GM18907 (cell line): ENCODE measurements around the gene PLEKHG2.

Experiments
- ATAC-seq: cut with Tn5 transposase; IDR thresholded peaks from one replicate; pipeline ENCODE4 v1.9.1; 2021; ENCODE audit warnings: mild to moderate bottlenecking, moderate library complexity; ENCODE audit not compliant: unreplicated experiment

PLEKHG2 gene

DNA sequence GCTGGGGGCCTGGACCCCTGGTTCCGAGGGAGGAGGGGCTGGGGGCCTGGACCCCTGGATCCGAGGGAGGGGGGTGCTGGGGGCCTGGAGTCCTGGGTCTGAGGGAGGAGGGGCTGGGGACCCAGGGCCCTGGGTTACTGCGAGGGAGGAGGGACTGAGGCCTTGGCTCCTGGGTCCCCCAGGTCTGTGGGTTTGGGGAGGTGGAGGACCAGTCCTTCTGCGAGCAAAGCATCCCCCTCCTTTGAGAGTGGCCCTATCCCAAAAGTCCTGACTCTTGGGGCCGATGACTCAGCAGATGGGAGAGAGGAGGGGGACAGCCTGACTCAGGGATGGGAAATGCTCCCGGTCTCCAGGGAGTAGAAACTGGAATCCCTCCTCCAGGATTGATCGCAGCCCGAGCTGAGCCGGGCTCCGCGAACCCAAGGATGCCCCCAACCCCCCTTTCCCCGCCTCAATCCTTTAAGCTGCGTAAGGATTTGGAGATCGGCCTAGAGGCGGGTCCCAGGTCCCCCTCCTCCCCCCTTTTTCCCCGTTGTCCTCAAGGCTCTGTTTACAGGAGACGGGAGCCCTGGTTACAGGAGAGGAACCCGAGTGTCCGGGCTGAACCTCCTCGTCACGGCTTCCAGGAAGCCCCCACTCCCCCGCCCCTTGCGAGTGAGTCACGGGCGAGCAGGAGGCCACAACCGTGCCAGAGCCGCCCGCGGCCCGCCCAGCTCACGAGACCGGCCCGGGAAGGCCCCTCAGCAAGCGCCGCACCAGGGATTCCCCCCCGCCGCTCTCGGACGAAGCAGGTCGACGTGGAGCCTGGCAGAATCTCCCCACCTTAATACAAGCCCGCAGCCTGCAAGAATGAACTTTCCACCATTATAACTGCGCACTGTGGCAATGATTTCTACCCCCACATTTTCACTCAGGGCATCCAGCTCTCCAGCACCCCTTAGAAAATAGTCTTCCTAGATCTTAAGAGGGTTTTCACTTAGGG, 8.8 kb upstream of the PLEKHG2 start:
- ATAC-seq: peak; percentile 30

DNA sequence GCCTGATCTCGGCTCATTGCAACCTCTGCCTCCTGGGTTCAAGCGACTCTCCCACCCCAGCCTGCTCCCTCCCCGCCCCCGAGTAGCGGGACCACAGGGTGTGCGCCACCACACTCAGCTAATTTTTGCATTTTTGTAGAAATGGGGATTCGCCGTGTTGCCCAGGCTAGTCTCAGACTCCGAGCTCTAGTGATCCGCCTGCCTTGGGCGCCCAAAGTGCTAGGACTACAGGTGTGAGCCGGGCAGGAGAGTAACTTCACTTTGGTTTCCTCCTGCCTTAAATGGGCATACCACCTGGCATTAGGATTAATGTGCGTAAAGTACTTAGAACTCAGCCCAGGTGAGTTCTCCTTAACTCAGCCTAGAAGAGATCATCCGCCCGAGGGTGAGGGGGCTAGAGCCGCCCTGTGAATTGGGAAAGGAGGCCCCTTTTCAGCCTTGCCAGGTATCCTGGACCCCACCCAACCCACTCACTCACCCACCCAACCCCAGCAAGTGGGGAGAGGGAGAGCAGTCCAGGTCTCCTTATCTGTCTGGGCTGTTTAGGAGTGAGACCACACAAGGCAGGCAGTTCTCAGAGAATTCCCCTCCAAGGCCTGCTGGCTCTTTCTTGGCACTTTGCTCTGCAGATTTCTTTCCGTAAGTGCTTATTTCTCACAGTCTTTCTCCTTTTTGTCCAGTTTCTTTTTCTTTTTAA, 7.1 kb upstream of the PLEKHG2 start:
- ATAC-seq: no peak

DNA sequence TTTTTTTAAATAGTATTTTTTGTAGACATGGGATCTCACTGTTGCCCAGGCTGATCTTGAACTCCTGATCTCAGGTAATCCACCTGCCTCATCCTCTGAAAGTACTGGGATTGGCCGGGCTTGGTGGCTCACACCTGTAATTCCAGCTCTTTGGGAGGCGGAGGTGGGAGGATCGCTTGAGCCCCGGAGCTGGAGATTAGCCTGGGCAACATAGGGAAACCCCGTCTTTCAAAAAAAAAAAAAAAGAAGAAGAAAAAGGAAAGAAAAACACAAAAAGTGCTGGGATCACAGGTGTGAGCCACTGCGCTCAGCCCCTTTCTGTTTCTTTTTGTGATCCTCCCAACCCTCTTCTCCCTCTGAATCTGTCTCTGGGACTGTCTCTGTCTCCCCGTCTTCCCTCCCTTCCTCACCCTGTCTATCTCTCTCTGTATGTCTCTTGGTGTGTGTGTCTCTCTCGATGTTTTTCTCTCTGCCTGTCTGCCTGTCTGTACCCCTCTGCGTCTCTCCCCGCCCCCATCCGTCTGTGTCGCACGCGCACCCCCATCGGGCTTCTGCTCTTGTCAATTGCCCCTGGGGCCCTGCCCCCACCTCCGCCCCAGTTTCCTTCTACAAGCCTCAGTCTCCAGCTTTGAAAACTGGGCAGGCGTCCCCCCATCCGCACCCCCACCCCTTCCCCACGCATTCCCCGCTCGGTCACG, 6.4 kb upstream of the PLEKHG2 start:
- ATAC-seq: no peak

DNA sequence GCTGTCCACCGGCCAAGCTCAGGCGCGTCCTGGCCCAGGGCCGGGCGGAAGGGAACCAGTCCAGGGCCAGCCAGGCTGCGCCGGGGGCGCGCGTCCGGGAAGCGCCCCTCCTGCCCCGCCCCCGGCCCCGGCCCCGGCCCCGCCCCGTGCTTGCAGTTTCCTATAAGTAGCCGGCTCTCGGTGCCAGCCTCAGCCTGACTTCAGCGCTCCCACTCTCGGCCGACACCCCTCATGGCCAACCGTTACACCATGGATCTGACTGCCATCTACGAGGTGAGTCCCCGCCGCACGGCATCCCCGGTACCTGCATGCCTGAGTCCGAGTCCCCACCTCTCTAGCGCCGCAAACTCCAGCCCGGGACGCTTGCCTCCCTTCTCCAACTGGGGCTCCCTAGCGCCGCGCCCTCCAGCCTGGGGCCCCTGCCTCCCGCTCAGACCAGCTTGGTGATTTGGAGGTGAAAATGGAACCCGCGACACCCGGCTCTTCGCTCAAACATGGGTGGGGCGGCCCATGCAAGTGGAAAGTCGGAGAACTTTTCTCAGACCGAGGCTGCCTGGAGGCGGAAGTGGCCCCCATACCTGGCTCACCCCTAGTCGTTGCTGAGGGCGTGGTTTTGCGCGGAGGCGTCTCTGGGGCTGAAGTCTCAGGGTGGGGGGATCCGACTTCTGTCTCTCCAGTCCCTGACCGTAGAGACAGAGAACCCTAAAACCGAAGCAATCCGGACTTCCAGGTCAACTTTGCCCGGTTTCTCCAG, 5.6 kb upstream of the PLEKHG2 start, which contains the start of gene ZFP36:
ZFP36 (plus strand) TSS at position 192 of the 754 bp plus-strand sequence; CDS start at position 250, 58 bp downstream.
- ATAC-seq: peak; percentile 23

DNA sequence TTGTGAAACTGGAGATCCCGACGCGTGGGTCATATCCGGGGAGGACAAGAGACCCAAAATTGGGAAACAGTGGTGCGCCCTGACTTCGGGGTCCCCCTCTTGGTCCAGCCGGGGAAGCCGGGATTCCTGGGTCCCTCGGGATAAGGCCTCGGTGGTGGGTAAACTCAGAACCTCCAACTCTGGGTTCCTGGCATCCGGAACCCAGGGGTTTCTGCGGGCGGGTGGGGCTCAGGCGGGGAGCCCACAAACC, 5.1 kb upstream of the PLEKHG2 start:
- ATAC-seq: no peak

DNA sequence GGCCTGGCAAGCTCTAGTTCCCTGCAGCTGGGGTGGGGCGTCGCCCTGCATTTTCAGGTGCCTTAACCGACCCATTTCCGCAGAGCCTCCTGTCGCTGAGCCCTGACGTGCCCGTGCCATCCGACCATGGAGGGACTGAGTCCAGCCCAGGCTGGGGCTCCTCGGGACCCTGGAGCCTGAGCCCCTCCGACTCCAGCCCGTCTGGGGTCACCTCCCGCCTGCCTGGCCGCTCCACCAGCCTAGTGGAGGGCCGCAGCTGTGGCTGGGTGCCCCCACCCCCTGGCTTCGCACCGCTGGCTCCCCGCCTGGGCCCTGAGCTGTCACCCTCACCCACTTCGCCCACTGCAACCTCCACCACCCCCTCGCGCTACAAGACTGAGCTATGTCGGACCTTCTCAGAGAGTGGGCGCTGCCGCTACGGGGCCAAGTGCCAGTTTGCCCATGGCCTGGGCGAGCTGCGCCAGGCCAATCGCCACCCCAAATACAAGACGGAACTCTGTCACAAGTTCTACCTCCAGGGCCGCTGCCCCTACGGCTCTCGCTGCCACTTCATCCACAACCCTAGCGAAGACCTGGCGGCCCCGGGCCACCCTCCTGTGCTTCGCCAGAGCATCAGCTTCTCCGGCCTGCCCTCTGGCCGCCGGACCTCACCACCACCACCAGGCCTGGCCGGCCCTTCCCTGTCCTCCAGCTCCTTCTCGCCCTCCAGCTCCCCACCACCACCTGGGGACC, 4.6 kb upstream of the PLEKHG2 start:
- no peak for ATAC-seq

DNA sequence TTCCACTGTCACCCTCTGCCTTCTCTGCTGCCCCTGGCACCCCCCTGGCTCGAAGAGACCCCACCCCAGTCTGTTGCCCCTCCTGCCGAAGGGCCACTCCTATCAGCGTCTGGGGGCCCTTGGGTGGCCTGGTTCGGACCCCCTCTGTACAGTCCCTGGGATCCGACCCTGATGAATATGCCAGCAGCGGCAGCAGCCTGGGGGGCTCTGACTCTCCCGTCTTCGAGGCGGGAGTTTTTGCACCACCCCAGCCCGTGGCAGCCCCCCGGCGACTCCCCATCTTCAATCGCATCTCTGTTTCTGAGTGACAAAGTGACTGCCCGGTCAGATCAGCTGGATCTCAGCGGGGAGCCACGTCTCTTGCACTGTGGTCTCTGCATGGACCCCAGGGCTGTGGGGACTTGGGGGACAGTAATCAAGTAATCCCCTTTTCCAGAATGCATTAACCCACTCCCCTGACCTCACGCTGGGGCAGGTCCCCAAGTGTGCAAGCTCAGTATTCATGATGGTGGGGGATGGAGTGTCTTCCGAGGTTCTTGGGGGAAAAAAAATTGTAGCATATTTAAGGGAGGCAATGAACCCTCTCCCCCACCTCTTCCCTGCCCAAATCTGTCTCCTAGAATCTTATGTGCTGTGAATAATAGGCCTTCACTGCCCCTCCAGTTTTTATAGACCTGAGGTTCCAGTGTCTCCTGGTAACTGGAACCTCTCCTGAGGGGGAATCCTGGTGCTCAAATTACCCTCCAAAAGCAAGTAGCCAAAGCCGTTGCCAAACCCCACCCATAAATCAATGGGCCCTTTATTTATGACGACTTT, 3.9 kb upstream of the PLEKHG2 start:
- no peak for ATAC-seq

DNA sequence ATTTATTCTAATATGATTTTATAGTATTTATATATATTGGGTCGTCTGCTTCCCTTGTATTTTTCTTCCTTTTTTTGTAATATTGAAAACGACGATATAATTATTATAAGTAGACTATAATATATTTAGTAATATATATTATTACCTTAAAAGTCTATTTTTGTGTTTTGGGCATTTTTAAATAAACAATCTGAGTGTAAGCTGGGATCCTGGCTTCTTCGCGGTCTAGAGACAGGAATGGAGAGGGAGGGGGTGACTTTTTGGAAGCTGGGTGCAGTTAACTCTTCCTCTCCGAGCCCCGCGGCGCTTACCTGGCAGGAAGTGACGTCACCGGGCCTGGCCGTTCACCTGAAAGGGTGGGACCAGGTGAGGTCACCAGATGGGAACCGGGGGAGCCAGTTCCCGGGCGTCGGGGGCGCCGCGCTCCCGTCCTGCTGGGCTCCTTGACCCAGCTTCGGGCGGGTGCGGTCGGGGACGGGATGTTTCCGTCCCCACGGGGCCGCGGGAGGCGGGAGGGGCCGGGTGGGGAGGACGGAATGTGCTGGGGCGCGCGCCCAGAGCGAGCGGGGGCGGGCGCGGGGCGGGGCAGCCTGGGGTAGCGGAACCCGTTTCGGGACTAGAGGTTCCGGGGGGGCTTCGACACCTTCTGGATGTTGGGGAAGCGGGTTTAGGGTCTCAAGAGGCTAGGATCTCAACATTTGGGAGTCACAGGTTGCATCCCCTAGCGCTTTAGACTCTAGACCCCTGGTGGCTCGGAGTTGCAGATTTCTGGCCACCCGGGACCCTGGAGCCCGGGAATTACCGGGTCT, 3.1 kb upstream of the PLEKHG2 start:
- no peak for ATAC-seq

DNA sequence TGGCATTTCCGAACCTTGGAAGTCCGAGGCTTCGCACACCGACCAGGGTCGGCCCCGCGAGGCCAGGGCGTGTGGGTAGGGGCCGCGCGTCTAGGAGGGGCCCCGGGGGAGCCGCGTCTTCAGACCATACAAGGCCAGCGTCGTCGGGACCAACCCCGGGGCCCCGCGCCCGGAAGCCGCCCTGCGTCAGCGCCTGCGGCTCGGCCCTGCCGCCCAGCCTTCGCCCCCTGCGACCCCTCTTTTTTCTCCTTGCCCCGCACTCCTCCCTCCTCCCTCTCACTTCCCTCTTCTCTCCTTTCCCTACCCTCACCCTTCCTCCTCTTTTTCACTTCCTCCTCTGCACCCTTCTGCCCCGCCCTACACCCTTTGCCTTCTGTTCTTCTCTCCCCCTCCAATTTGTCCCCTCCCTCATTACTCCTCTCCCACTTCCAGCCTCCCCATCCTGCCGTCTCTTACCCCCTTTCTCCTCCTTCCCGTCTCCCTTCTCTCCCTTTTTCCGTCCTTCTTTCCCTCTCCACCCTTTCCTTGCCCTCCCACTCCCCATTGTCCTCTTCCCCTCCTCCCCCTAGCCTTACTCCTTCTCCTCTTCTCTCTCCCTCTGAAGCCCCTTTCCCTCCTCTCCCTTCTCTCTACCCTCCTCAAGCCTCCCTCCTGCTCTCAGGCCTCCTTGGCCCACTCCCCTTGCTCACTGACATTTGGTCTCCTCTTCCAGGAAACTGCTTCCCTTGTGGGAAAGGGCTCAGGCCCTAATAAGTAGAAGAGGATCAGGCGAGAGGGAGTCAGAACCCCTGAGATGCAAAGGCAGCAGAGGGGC, 2.2 kb upstream of the PLEKHG2 start:
- peak; percentile 20 for ATAC-seq

DNA sequence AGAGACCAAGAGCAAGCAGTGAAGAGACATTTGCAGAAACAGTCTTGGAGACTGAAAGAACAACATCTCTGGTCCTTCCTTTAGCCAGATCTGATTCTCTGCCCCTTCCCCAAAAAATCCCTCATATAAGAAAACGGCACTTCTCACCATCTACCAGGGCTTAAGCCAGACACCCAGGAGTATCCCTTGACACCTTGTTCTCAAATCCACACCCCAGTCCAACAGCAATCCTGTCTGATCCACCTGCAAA, 1.7 kb upstream of the PLEKHG2 start:
- ATAC-seq: no peak

DNA sequence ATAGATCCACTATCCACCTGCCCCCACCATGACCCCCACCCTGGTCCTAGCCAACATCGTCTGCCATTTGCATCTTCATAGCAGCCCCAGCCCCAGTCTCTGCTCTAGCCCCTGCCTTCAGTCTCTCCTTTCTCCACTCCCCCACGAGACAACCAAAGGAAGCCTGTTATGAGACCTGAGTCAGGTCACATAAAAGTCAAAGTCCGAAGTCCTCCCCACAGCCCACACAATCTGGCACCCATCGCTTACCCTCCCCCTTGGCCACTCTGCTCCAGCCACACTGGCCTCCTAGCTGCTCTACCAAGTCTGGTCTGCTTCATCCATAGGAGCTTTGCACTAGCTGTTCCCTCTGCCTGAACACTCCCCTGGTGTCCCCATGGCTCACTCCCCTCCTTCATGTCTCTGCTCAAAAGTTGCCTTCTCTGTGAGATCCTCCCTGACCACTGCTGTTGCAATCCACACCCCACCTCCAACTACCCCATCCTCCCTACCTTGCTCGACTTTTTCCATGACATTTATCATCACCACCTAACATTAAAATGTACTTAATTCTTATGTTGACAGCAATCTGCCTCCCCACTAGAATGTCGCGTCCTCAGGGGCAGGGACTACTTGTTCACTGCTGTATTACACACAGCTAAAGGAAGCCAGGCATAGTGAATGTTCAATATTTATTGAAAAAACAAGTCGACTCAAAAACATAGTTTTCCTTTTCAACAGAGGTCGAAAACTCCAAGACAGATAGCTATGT, 1.2 kb upstream of the PLEKHG2 start:
- no peak for ATAC-seq

DNA sequence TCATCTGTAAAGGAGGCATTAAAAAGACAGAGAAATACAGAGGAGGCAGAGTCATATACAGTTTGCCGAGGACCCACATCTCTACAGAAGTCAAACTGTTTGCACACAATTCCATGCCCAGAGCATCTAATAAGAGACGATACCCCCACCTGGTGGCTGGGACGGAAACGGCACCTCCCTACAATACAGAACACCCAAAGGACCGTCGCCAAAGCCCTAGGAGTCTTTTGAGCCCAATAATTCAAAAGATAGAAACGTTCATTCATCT, 703 bp upstream of the PLEKHG2 start:
- ATAC-seq: peak; percentile 28

DNA sequence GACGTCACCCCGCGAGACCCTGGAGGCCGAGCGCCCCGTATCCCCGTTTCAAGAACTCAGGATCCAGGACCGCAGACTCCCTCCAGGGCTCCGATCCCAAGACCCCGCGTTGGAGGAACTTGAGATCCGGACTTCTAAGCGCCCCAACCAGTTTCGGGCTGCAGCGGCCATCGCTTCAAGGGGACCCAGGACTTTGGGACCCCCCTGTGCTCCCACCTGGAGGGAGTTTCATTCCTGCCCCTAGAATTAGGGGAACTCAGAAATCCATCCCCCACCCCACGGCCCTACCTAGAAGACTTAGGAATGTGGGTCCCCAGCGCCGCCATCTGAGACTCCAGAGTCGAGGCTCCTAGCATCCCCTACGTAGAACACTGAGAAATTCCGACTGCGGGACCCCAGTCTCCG, 400 bp downstream of the PLEKHG2 start:
- ATAC-seq: no peak

DNA sequence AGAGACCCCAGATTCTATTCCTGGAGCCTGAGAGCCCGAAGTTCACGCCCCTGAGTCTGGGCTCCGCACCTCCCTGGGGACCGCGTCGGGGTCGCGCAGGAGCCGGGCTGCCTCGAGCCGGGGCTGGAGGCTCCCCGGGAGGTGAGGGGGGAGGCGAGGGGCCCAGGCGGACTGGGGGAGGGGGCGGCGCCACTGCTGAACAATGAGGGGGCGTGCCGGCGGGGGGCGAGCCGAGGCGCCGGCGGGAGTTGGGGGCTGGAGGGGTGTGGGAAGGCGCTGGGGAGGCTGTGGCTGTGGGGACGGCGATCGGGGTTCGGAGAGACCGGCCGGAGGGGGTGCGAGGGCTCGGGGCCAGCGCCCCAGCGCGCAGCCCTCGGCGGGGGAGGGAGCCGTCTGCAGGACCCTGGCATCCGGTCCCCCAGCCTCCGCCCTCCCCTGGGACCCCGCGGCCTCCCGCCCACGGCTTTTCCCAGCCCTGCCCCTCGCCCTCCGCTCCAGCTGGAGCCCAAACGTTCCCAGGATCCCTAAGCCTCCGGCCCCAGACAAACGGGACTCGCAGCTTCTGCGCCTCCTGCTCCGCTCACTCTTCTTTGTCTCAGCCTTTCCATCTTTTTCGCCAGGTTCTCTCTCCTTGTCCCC, 922 bp downstream of the PLEKHG2 start:
- no peak for ATAC-seq

DNA sequence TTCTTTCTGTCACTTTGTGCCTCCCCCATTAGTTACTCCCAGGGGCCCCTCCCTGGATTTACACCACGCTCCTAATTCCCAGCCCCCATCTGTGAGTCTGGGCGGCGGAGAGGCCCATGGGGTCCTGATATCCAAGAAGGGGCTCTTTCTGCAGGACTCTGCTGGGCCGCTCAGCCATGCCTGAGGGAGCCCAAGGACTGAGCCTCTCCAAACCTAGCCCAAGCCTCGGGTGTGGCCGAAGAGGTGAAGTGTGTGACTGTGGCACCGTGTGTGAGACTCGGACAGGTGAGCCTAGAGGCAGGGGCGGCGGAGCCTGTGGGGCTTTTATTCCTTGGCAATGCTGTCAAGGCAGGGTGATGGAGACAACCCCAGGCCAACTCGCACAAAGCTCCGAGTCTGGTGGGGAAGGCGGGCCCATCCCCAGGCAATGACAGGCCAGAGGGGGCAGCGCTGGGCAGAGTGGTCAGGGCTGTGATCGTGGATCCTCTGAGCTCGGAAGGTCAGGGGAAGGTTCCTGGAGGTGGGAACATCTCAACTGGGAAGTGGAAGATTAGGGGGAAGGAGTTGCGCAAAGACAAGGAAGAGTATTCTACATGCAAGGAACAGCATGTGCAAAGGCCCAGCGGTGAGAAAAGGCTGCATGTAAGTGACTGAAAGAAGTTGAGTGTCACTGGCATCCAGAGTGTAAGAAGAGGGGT, 1.6 kb downstream of the PLEKHG2 start:
- no peak for ATAC-seq
